GM23248 (cell line): ENCODE data around the gene PLEKHA6. TPM values are rescaled to one million over a fixed set of nuclear protein-coding genes. Genes with fewer than 3 reads are reported as not detected.

Experiments
- DNase-seq: peaks from one replicate; pipeline ENCODE4 v3.0.0-alpha.2; 2015
- H2AFZ ChIP-seq: fragments of 200-600 bp; sonication (generic); 2 replicates; pipeline ENCODE4 v1.6.1; 2016; ENCODE audit warnings: antibody characterized with exemption
- H3F3A ChIP-seq: fragments of 200-600 bp; sonication (generic); 2 replicates; pipeline ENCODE4 v1.6.1; 2016; ENCODE audit warnings: mild to moderate bottlenecking, antibody characterized with exemption, mixed run types; ENCODE audit not compliant: insufficient read depth
- H3K27ac ChIP-seq: fragments of 200-600 bp; sonication (generic); 2 replicates; pipeline ENCODE4 v1.5.1; 2016; ENCODE audit warnings: mild to moderate bottlenecking
- H3K27me3 ChIP-seq: fragments of 200-600 bp; sonication (generic); replicated peaks from 2 replicates; pipeline ENCODE4 v1.6.1; 2016; ENCODE audit warnings: mild to moderate bottlenecking; ENCODE audit not compliant: insufficient read depth
- H3K36me3 ChIP-seq: fragments of 200-600 bp; sonication (generic); 2 replicates; pipeline ENCODE4 v1.6.1; 2016; ENCODE audit warnings: low read depth, mild to moderate bottlenecking
- H3K4me1 ChIP-seq: fragments of 200-600 bp; sonication (generic); 2 replicates; pipeline ENCODE4 v1.6.1; 2016; ENCODE audit warnings: mild to moderate bottlenecking; ENCODE audit not compliant: insufficient read depth
- H3K4me2 ChIP-seq: fragments of 200-600 bp; sonication (generic); one replicate; pipeline ENCODE4 v1.6.1; 2016; ENCODE audit warnings: mild to moderate bottlenecking; ENCODE audit not compliant: unreplicated experiment
- H3K4me3 ChIP-seq: fragments of 200-600 bp; sonication (generic); 2 replicates; pipeline ENCODE4 v1.5.1; 2016; ENCODE audit warnings: mild to moderate bottlenecking
- H3K79me2 ChIP-seq: fragments of 200-600 bp; sonication (generic); 2 replicates; pipeline ENCODE4 v1.6.1; 2016; ENCODE audit warnings: mild to moderate bottlenecking; ENCODE audit not compliant: insufficient read depth
- H3K9ac ChIP-seq: fragments of 200-600 bp; sonication (generic); 2 replicates; pipeline ENCODE4 v1.6.1; 2016; ENCODE audit warnings: mild to moderate bottlenecking
- H3K9me2 ChIP-seq: fragments of 200-600 bp; sonication (generic); 2 replicates; pipeline ENCODE4 v1.6.1; 2016; ENCODE audit warnings: mixed run types, mild to moderate bottlenecking, moderate library complexity; ENCODE audit not compliant: insufficient read depth
- H3K9me3 ChIP-seq: fragments of 200-600 bp; sonication (generic); one replicate; pipeline ENCODE4 v1.6.1; 2017; ENCODE audit warnings: low read depth
- H4K20me1 ChIP-seq: fragments of 200-600 bp; sonication (generic); 2 replicates; pipeline ENCODE4 v1.6.0; 2016; ENCODE audit not compliant: insufficient read depth
- EZH2 ChIP-seq: fragments of 200-600 bp; sonication (generic); IDR thresholded peaks from 2 replicates; pipeline ENCODE4 v1.6.1; 2018; ENCODE audit warnings: antibody characterized with exemption, mild to moderate bottlenecking; ENCODE audit not compliant: insufficient read depth, poor library complexity, severe bottlenecking
- EZH2phosphoT487 ChIP-seq: fragments of 200-600 bp; sonication (generic); IDR thresholded peaks from 2 replicates; pipeline ENCODE4 v1.6.1; 2018; ENCODE audit warnings: antibody characterized with exemption, moderate library complexity, mild to moderate bottlenecking, low read depth; ENCODE audit not compliant: insufficient read depth
- WGBS, 2 experiments: methylation state at CpG; one replicate each; pipeline ENCODE4 v1.1.6; 2015 to 2017; ENCODE audit warnings: low lambda C conversion rate in 2 of 2, low coverage in 1 of 2; ENCODE audit errors: missing lambda C conversion rate in 2 of 2; 5-methylcytosine and 5-hydroxymethylcytosine counted together
- in situ Hi-C: fragments of 300-500 bp; cut with MboI; formaldehyde crosslinking; loops from 2 replicates; pipeline ENCODE4 v1.15.0; 2020
- polyA plus RNA-seq: library from polyadenylated mRNA; unstranded; fragments of >200 nt; fragmentation: Nextera tagmentation; extraction: Ambion mirVana; gene quantifications from 2 replicates; pipeline ENCODE4 v1.2.1, GENCODE V29; 2016
- total RNA-seq: library from RNA; depleted of rRNA; stranded (reverse); fragments of >200 nt; shearing (Covaris generic); gene quantifications from 2 replicates; pipeline ENCODE4 v1.2.3, GENCODE V29; 2014

Gene PLEKHA6
- total and polyA plus RNA-seq, 2 experiments from 2014 or later: 4.5 to 7.3 TPM

- 91 to 93% methylated on average over 7 of the region's 7 CpGs for WGBS, 2 experiments
- Histone ChIP-seq H3K9me2 (no peaks in the 10 kb centered on the region), H3K9me3 (no peaks in the 10 kb centered on the region), H3K4me2 (no peak overlapping the region), H3K79me2 (no peaks in the 10 kb centered on the region), H4K20me1 (no peaks in the 10 kb centered on the region), H3K27me3 (no peaks in the 10 kb centered on the region), H3K4me1 (peaks cover 19% of the 10 kb centered on the region), H3F3A (peaks cover 2% of the 10 kb centered on the region; the same call in 1 of the 2 replicates), H3K27ac (no peak overlapping the region), H3K9ac (no peak overlapping the region), H3K36me3 (no peaks in the 10 kb centered on the region), H2AFZ (no peak overlapping the region), H3K4me3 (no peak overlapping the region)
- TF ChIP-seq EZH2phosphoT487: no peak
- no peak for TF ChIP-seq EZH2
- DNase-seq: no peak
- in situ Hi-C loops: no loop called here
These were observed 108.4 kb downstream of the PLEKHA6 start for GRCh38 chr1:204251286-204251685.

GRCh38 chr1:204250428-204251030 is 109.2 kb downstream of the PLEKHA6 start:
- no peaks in the 10 kb centered on the region for H3K27me3 ChIP-seq

GRCh38 chr1:204249736-204250427 is 109.8 kb downstream of the PLEKHA6 start:
- Histone ChIP-seq H3K9ac (no peak overlapping the region), H3K9me2 (no peaks in the 10 kb centered on the region), H3K4me1 (peaks cover 10% of the 10 kb centered on the region), H3F3A (no peaks in the 10 kb centered on the region; the same call in 1 of the 2 replicates), H4K20me1 (no peaks in the 10 kb centered on the region), H3K4me3 (no peak overlapping the region), H3K9me3 (no peaks in the 10 kb centered on the region), H3K27me3 (no peaks in the 10 kb centered on the region), H3K27ac (no peak overlapping the region), H3K79me2 (no peaks in the 10 kb centered on the region), H3K4me2 (no peak overlapping the region), H2AFZ (no peak overlapping the region), H3K36me3 (no peaks in the 10 kb centered on the region)
- DNase-seq: no peak
- WGBS, 2 experiments: 92 to 93% methylated on average over 7 of the region's 7 CpGs
- in situ Hi-C loops: no loop called here
- TF ChIP-seq EZH2phosphoT487: no peak
- TF ChIP-seq EZH2: no peak

More at GRCh38 chr1:204250428-204251030, 109.2 kb downstream of the PLEKHA6 start:
- H2AFZ ChIP-seq: no peak overlapping the region
- H3F3A ChIP-seq: no peaks in the 10 kb centered on the region; the same call in 1 of the 2 replicates
- H3K4me1 ChIP-seq: peaks cover 13% of the 10 kb centered on the region
- H3K36me3 ChIP-seq: no peaks in the 10 kb centered on the region
- H3K9me2 ChIP-seq: no peaks in the 10 kb centered on the region
- H3K27ac ChIP-seq: no peak overlapping the region
- DNase-seq: no peak
- H3K9ac ChIP-seq: no peak overlapping the region
- 71 to 80% methylated on average over 9 to 12 of the region's 12 CpGs for WGBS, 2 experiments
- no peak overlapping the region for H3K4me3 ChIP-seq
- no peaks in the 10 kb centered on the region for H4K20me1 ChIP-seq
- no peaks in the 10 kb centered on the region for H3K79me2 ChIP-seq
- in situ Hi-C loops: no loop called here
- no peaks in the 10 kb centered on the region for H3K9me3 ChIP-seq
- H3K4me2 ChIP-seq: no peak overlapping the region
- no peak for TF ChIP-seq EZH2
- no peak for TF ChIP-seq EZH2phosphoT487

- Histone ChIP-seq H3K79me2 (no peaks in the 10 kb centered on the region), H3K4me1 (peaks cover 3% of the 10 kb centered on the region), H3K27ac (no peak overlapping the region), H3K27me3 (no peaks in the 10 kb centered on the region), H4K20me1 (no peaks in the 10 kb centered on the region), H3K4me2 (no peak overlapping the region), H3F3A (no peaks in the 10 kb centered on the region; the same call in 1 of the 2 replicates), H2AFZ (no peak overlapping the region), H3K9me2 (no peaks in the 10 kb centered on the region), H3K9me3 (no peaks in the 10 kb centered on the region), H3K4me3 (no peak overlapping the region), H3K9ac (no peak overlapping the region), H3K36me3 (no peaks in the 10 kb centered on the region)
- in situ Hi-C loops: no loop called here
- WGBS, 2 experiments: 97 to 98% methylated on average over 3 of the region's 3 CpGs
- TF ChIP-seq EZH2 (no peak), EZH2phosphoT487 (no peak)
- DNase-seq: no peak
These were observed 110.8 kb downstream of the PLEKHA6 start for GRCh38 chr1:204248954-204249353.
